B cell (primary cell): ENCODE results near the gene TSTD2. TPM values are rescaled to one million over a fixed set of nuclear protein-coding genes. Genes with fewer than 3 reads are reported as not detected.

Experiments
- ATAC-seq: fragments of 200-7000 bp; cut with Tn5 transposase; one replicate; pipeline ENCODE4 v1.10.0; 2021; ENCODE audit warnings: low read depth, mild to moderate bottlenecking, moderate number of reproducible peaks, moderate library complexity
- CTCF ChIA-PET: fragments of 350-600 bp; sonication (Branson Sonifier 250); formaldehyde crosslinking; loops from one replicate; lab custom pipeline; 2021; ENCODE audit warnings: antibody characterized with exemption, inconsistent platforms; lab: Charles Lee
- POLR2A ChIA-PET: fragments of 350-600 bp; sonication (Branson Sonifier 250); formaldehyde crosslinking; loops from one replicate; lab custom pipeline; 2021; ENCODE audit warnings: antibody characterized with exemption; lab: Charles Lee
- DNase-seq: peaks from one replicate; pipeline ENCODE4 v3.0.0; 2013
- H2AFZ ChIP-seq: 2 replicates; pipeline ENCODE4 v1.6.1; 2012; ENCODE audit warnings: mild to moderate bottlenecking, low read depth, low read length; ENCODE audit not compliant: insufficient read depth, poor library complexity, severe bottlenecking
- H3K27ac ChIP-seq, 2 donors: 1 replicate in 1 of 2; 2 replicates in 1 of 2; pipeline ENCODE4 v1.5.1; 2012 to 2013; ENCODE audit warnings: low read length in 2 of 2, mild to moderate bottlenecking in 2 of 2, moderate library complexity in 1 of 2
- H3K27me3 ChIP-seq, 4 experiments: fragments of 200-600 bp in 1 of 4; sonication (generic) in 1 of 4; replicated peaks in 1 of 4; 1 replicate in 2 of 4; 2 replicates in 2 of 4; pipeline versions ENCODE4 v1.6.1 to v1.7.0; 2013 to 2016; ENCODE audit warnings: low read length in 3 of 4, mild to moderate bottlenecking in 2 of 4, mixed read lengths in 1 of 4, moderate library complexity in 1 of 4; ENCODE audit not compliant: insufficient read depth in 4 of 4, control insufficient read depth in 3 of 4; ENCODE audit errors: control extremely low read depth in 1 of 4
- H3K36me3 ChIP-seq, 2 experiments: replicated peaks in 1 of 2; 1 replicate in 1 of 2; 2 replicates in 1 of 2; pipeline versions ENCODE4 v1.6.1 to v1.7.1; 2013; ENCODE audit warnings: low read length in 1 of 2; ENCODE audit not compliant: insufficient read depth in 2 of 2, control insufficient read depth in 1 of 2; ENCODE audit errors: control extremely low read depth in 1 of 2, extremely low read depth in 1 of 2
- H3K4me1 ChIP-seq, 2 donors: fragments of 200-600 bp in 1 of 2; sonication (generic) in 1 of 2; 1 replicate in 1 of 2; 2 replicates in 1 of 2; pipeline versions ENCODE4 v1.5.1 to v1.6.1; 2013 to 2017; ENCODE audit warnings: low read length in 2 of 2; ENCODE audit not compliant: control insufficient read depth in 2 of 2, insufficient read depth in 2 of 2
- H3K4me2 ChIP-seq: replicated peaks from 2 replicates; pipeline ENCODE3; 2012; ENCODE audit warnings: mild to moderate bottlenecking, low read depth, low read length; ENCODE audit not compliant: poor library complexity, severe bottlenecking
- H3K4me3 ChIP-seq, 5 experiments: fragments of 200-600 bp in 1 of 5; sonication (generic) in 1 of 5; 1 replicate in 3 of 5; 2 replicates in 2 of 5; pipeline versions ENCODE4 v1.5.1 to v1.7.0; 2011 to 2016; ENCODE audit warnings: low read length in 4 of 5, mild to moderate bottlenecking in 4 of 5, low read depth in 2 of 5, control low read depth in 1 of 5, moderate library complexity in 1 of 5; ENCODE audit not compliant: insufficient read depth in 1 of 5; ENCODE audit errors: control extremely low read depth in 1 of 5, extremely low read depth in 1 of 5
- H3K79me2 ChIP-seq: fragments of 200-600 bp; sonication (generic); one replicate; pipeline ENCODE4 v1.6.0; 2016; ENCODE audit warnings: low read length; ENCODE audit not compliant: control insufficient read depth, insufficient read depth
- H3K9ac ChIP-seq: fragments of 200-600 bp; sonication (generic); 2 replicates; pipeline ENCODE4 v1.6.1; 2017; ENCODE audit warnings: mild to moderate bottlenecking, low read length, moderate library complexity
- H3K9me3 ChIP-seq, 3 donors: one replicate each; pipeline versions ENCODE4 v1.6.1 to v1.7.1; 2013; ENCODE audit warnings: low read length in 2 of 3; ENCODE audit not compliant: control insufficient read depth in 2 of 3, insufficient read depth in 1 of 3; ENCODE audit errors: control extremely low read depth in 1 of 3
- H4K20me1 ChIP-seq: 2 replicates; pipeline ENCODE4 v1.6.0; 2012; ENCODE audit warnings: mild to moderate bottlenecking, low read length; ENCODE audit not compliant: insufficient read depth, control insufficient read depth, poor library complexity, severe bottlenecking
- H3K27ac Mint-ChIP-seq: one replicate; pipeline ENCODE4 v1.8.0; 2021; ENCODE audit warnings: mixed read lengths
- H3K27me3 Mint-ChIP-seq: one replicate; pipeline ENCODE4 v1.8.0; 2021; ENCODE audit warnings: mixed read lengths
- H3K4me1 Mint-ChIP-seq: one replicate; pipeline ENCODE4 v1.8.0; 2021; ENCODE audit warnings: mixed read lengths
- H3K4me3 Mint-ChIP-seq: one replicate; pipeline ENCODE4 v1.8.0; 2021; ENCODE audit warnings: mixed read lengths
- H3K9me3 Mint-ChIP-seq: one replicate; pipeline ENCODE4 v1.8.0; 2022; ENCODE audit warnings: mixed read lengths; ENCODE audit not compliant: insufficient read depth
- CTCF ChIP-seq: fragments of 200-600 bp; IDR thresholded peaks from one replicate; pipeline ENCODE4 v1.8.0; 2022; ENCODE audit warnings: antibody characterized with exemption, mild to moderate bottlenecking
- EZH2 ChIP-seq: IDR thresholded peaks from 2 replicates; pipeline ENCODE4 v1.6.1; 2012; ENCODE audit warnings: borderline replicate concordance, low read depth, mild to moderate bottlenecking, moderate library complexity, low read length; ENCODE audit not compliant: insufficient read depth, poor library complexity, severe bottlenecking
- WGBS: methylation state at CpG from one replicate; pipeline ENCODE4 v1.1.5; 2013; ENCODE audit warnings: missing lambda C conversion rate; ENCODE audit not compliant: insufficient coverage; 5-methylcytosine and 5-hydroxymethylcytosine counted together
- intact Hi-C: fragments of 100-400 bp; cut with micrococcal nuclease; formaldehyde crosslinking; loops from one replicate; pipeline ENCODE4 v1.10.0; 2022
- polyA plus RNA-seq: library from polyadenylated mRNA; depleted of rRNA; stranded (reverse); fragments of >200 nt; gene quantifications from 2 replicates; pipeline ENCODE4 v1.2.3, GENCODE V29; 2012
- total RNA-seq, 2 donors: library from RNA; stranded (reverse); fragments of 120-200 nt in 1 of 2; gene quantifications; 1 replicate in 1 of 2; 2 replicates in 1 of 2; pipeline versions ENCODE4 v1.2.3 to v1.2.4, GENCODE V29; 2013 to 2022

Gene TSTD2
- total and polyA plus RNA-seq, 2 donors (not counting 1 experiment from before 2014, with no cell fraction given), result 12.7 to 29.2 TPM

DNA sequence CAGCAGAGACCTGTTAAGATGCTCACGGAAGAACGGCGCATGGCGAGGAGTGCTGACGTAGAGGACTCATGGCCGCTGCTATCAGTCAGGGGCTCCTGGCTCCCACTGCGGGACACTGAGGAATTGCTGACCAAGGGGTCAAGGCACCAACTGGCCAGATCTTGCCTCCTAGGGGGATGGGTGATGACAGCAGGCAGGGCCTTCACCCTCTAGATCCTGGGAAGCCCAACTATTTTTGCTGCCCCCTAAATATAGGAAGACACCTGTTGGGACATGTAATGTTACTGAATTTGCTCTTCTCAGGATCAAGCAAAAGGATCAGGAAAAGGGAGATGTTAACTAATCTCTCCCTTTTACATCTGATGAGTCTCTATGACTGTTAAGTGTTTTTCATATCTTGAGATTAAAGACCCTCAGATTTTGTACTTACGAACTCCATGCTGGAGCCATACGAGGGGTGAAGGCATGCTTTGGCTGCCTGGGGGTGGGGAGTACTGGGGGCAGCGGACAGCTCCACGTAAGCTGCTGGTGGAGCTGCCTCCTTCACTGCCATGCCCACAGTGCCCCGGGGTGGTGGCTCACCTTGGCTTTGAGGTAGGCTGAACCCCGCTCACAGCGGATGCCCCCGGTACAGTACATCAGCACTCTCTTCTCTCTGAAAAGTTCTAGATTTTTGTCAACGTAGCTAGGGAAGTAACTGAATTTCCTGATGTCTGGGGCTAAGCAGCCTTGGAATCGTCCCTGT lies 28.1 kb downstream of the TSTD2 start:
- ATAC-seq (no peak), DNase-seq (no peak)
- no peak overlapping the region for H3K4me2 ChIP-seq
- no peaks in the 10 kb centered on the region for H3K9me3 ChIP-seq
- H3K9ac ChIP-seq, result no peak overlapping the region
- ChIA-PET CTCF (interaction anchor here (1.2 to 3.1 kb wide), 2 partner anchors 10 to 137 kb away, joined by 3 to 11 read pairs; no protein-coding TSS in a partner anchor), POLR2A (no interaction called here)
- Mint-ChIP-seq H3K4me3 (no peak overlapping the region), H3K4me1 (no peaks in the 10 kb centered on the region), H3K9me3 (no peaks in the 10 kb centered on the region), H3K27ac (no peak overlapping the region), H3K27me3 (no peaks in the 10 kb centered on the region)
- no peak overlapping the region for H3K27ac ChIP-seq
- H4K20me1 ChIP-seq, result no peaks in the 10 kb centered on the region
- H3K36me3 ChIP-seq, result peaks cover 0 to 50% of the 10 kb centered on the region in 2 experiments
- H2AFZ ChIP-seq, result no peak overlapping the region
- H3K4me1 ChIP-seq, result no peaks in the 10 kb centered on the region
- H3K4me3 ChIP-seq, result no peak overlapping the region
- intact Hi-C loops, result no loop called here
- H3K79me2 ChIP-seq, result no peaks in the 10 kb centered on the region
- TF ChIP-seq CTCF, result no peak
- no peak for TF ChIP-seq EZH2
- H3K27me3 ChIP-seq, result no peaks in the 10 kb centered on the region
- WGBS, result 97% methylated on average over 17 of the region's 17 CpGs

DNA sequence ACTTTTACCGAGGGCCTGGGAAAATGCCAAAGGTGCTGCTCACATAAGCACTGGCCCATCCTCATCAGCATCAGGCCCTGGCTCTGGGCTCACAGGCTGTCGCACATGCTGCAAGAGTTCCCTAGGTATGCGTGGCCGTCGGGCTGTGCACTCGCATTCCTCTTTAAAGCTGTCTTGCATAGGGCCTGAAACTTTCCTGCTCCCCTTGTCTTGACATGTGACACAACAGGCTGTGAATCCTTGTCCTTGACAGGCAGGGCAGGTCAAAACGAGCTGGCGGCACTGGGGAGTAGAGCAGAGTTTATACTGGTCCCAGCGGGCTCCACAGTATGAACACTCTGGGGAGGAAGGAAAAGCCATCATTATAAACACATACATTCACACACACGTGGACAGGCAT lies 30.7 kb downstream of the TSTD2 start:
- no peaks in the 10 kb centered on the region for H3K79me2 ChIP-seq
- no peak overlapping the region for H3K4me2 ChIP-seq
- Mint-ChIP-seq H3K27me3 (no peaks in the 10 kb centered on the region), H3K27ac (no peak overlapping the region), H3K9me3 (no peaks in the 10 kb centered on the region), H3K4me3 (no peak overlapping the region), H3K4me1 (peaks cover 6% of the 10 kb centered on the region)
- H3K4me1 ChIP-seq, result peaks cover 0 to 4% of the 10 kb centered on the region in 2 donors
- H2AFZ ChIP-seq, result no peak overlapping the region
- intact Hi-C loops, result no loop called here
- CTCF ChIA-PET, result interaction anchor here (1.5 to 3.1 kb wide), 2 partner anchors 9 to 13 kb away, joined by 3 to 11 read pairs; no protein-coding TSS in a partner anchor
- POLR2A ChIA-PET, result no interaction called here
- peaks cover 0 to 51% of the 10 kb centered on the region in 2 experiments for H3K36me3 ChIP-seq
- no peaks in the 10 kb centered on the region for H4K20me1 ChIP-seq
- ATAC-seq (no peak), DNase-seq (no peak)
- H3K4me3 ChIP-seq, result no peak overlapping the region
- 100% methylated on average over 6 of the region's 10 CpGs for WGBS
- no peak overlapping the region for H3K9ac ChIP-seq
- H3K27me3 ChIP-seq, result no peaks in the 10 kb centered on the region
- no peaks in the 10 kb centered on the region for H3K9me3 ChIP-seq
- TF ChIP-seq CTCF, result no peak
- no peak for TF ChIP-seq EZH2
- no peak overlapping the region for H3K27ac ChIP-seq
